NT2/D1 (cell line): Measurements from ENCODE around the gene RAB34.

Experiments used
- DNase-seq: peaks from one replicate; pipeline ENCODE4 v3.0.0-alpha.2; 2011; ENCODE audit warnings: low read depth, low spot score
- H3K27me3 ChIP-seq: 2 replicates; pipeline ENCODE4 v1.6.0; 2011; ENCODE audit warnings: mild to moderate bottlenecking; ENCODE audit not compliant: insufficient read length, insufficient read depth
- H3K36me3 ChIP-seq: 2 replicates; pipeline ENCODE4 v1.6.1; 2011; ENCODE audit warnings: mild to moderate bottlenecking, low read length, mixed read lengths; ENCODE audit not compliant: insufficient read depth, insufficient read length
- H3K4me1 ChIP-seq: 2 replicates; pipeline ENCODE4 v1.5.1; 2011; ENCODE audit not compliant: insufficient read depth, insufficient read length
- H3K4me3 ChIP-seq: 2 replicates; pipeline ENCODE4 v1.5.1; 2011; ENCODE audit warnings: low read depth; ENCODE audit not compliant: insufficient read length
- H3K9ac ChIP-seq: 2 replicates; pipeline ENCODE4 v1.6.0; 2011; ENCODE audit warnings: low read depth; ENCODE audit not compliant: insufficient read length
- H3K9me3 ChIP-seq: 2 replicates; pipeline ENCODE4 v1.5.1; 2011; ENCODE audit warnings: mild to moderate bottlenecking, low read length; ENCODE audit not compliant: insufficient read depth
- SUZ12 ChIP-seq: IDR thresholded peaks from 2 replicates; pipeline ENCODE4 v1.6.1; 2011; ENCODE audit not compliant: insufficient read length, insufficient read depth; ENCODE audit errors: extremely low read depth
- YY1 ChIP-seq: IDR thresholded peaks from 2 replicates; pipeline ENCODE4 v1.6.1; 2011; ENCODE audit not compliant: insufficient read length, insufficient read depth
- ZNF274 ChIP-seq: IDR thresholded peaks from 2 replicates; pipeline ENCODE4 v1.6.1; 2011; ENCODE audit warnings: mild to moderate bottlenecking, low read depth, low read length

The RAB34 gene

DNA sequence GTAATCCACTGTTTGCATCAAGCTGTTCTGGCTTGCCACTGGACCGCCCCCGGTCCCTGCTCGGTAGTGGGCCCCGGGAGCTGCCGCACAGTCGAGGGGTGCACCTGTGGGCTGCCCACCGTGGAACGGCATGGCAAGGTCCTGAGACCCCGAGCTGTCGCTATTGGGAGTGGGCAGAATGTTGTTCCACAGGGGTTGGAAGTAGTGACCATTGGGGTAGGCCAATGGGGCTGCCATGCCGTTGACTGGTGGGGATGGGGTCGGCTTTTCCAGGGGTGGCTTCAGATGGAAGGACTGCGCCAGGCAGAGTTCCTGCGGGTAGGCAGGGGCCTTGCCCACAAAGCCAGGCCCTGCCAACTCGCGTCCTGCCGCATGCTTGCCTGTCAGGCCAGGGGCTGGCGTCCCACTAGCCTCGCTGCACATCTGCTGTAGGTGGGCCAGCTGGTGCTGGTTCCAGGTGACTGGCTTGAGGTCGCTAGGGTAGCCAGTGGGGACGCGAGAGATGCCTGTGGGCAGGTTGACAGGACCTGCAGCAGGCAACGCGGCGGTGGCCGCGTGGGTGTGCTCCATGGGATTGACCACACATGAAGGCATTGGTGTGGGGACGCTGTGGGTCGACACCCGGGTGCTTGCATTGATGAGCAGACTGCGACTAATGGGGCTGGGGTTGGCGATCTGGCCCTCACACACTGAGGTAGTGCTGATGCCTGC, 40.9 kb upstream of the RAB34 start:
- H3K27me3 ChIP-seq = no peaks in the 10 kb centered on the region
- H3K9ac ChIP-seq = no peak overlapping the region
- H3K4me1 ChIP-seq = peaks cover 2% of the 10 kb centered on the region
- no peak for DNase-seq
- H3K9me3 ChIP-seq = no peaks in the 10 kb centered on the region
- TF ChIP-seq ZNF274 (no peak), YY1 (no peak), SUZ12 (no peak)
- H3K36me3 ChIP-seq = peaks cover 43% of the 10 kb centered on the region
- no peak overlapping the region for H3K4me3 ChIP-seq

DNA sequence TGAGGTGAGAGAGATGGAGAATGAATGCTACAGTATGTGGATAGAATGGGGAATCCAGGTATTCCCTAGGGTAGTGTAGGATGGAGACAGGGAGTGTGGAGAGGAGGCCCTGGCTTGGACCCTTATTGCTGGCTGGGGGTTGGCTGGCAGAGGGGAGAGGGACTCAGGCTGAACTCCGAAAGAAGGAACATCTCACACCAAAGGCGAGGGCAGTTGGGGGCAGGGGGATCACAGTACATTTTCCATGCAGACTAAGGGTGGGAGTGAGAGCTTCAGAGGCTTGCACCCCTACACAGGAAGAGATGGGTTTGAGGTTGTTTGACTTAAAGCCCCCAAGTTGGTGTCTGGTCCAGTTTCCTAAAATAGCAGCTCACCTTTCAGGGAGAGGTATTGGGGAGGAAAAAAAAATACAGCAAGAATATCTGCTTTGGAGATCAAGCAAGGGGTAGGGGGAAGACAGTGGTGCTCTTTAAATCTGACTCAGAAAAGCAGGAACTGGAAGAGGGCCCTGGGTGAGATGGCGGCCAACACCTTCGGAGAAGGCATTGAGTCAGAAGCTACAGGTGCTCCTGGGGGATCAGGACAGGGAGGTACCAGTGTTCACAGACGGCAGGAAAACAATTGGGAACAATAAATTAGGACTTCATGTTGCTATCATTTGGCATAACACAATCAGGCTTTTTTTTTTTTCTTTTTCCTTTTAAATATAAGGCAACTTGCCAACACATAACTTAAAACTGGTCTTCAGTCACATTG, 38.6 kb upstream of the RAB34 start:
- no peak for DNase-seq
- H3K4me1 ChIP-seq = peaks cover 2% of the 10 kb centered on the region
- no peak for TF ChIP-seq ZNF274
- TF ChIP-seq YY1 = no peak
- no peak for TF ChIP-seq SUZ12
- H3K4me3 ChIP-seq = no peak overlapping the region
- H3K27me3 ChIP-seq = no peaks in the 10 kb centered on the region
- H3K9me3 ChIP-seq = no peaks in the 10 kb centered on the region
- peaks cover 43% of the 10 kb centered on the region for H3K36me3 ChIP-seq
- no peak overlapping the region for H3K9ac ChIP-seq

DNA sequence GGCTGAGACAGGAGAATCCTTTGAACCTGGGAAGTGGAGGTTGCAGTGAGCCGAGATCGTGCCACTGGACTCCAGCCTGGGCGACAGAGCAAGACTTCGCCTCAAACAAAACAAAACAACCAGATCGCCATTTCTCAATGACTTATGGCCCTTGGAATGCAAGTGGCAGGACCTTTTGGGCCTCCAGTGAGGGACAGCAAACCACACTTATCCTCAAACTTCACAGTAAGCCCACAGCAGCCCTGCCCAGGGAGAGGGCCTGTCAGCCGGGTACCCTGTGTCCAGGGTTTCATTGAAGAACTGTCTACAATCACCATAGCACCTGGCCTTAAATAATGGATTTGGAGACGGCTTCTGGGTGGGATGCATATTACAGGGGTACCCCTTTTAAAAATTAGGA, 37.8 kb upstream of the RAB34 start:
- TF ChIP-seq SUZ12 = no peak
- TF ChIP-seq ZNF274 = no peak
- no peak for TF ChIP-seq YY1
- Histone ChIP-seq H3K27me3 (no peaks in the 10 kb centered on the region), H3K9me3 (no peaks in the 10 kb centered on the region; the same call in 1 of the 2 replicates), H3K36me3 (peaks cover 51% of the 10 kb centered on the region), H3K4me3 (no peak overlapping the region), H3K4me1 (peaks cover 2% of the 10 kb centered on the region), H3K9ac (no peak overlapping the region)
- no peak for DNase-seq

DNA sequence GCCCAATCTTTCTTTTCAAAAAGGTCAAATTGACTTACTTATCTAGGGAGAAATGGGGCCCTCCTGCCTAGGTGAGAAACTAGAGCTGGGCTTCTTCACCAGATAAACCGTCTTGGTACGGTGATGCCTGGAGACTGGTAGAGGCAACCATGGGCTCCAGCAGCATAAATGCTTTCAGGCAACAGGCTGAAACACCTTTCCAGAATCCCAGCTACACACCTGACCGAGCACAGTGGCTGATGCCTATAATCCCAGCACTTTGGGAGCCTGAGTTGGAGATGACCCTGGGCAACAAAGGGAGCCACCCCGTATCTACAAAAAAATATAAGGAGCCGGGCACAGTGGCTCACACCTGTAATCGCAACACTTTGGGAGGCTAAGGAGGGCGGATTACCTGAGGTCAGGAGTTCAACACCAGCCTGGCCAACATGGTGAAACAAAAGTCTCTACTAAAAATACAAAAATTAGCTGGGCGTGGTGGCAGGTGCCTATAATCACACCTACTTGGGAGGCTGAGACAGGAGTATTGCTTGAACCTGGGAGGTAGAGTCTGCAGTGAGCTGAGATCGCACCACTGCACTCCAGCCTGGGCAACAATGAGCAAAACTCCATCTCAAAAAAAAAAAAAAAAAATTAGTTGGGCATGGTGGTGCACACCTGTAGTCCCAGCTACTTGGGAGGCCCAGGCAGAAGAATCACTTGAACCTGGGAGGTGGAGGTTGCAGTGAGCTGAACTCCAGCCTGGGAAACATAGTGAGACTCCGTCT, 34.1 kb upstream of the RAB34 start:
- Histone ChIP-seq H3K36me3 (peaks cover 49% of the 10 kb centered on the region), H3K4me1 (peaks cover 10% of the 10 kb centered on the region), H3K4me3 (no peak overlapping the region), H3K27me3 (no peaks in the 10 kb centered on the region), H3K9me3 (no peaks in the 10 kb centered on the region; the same call in 1 of the 2 replicates), H3K9ac (no peak overlapping the region)
- no peak for TF ChIP-seq YY1
- TF ChIP-seq ZNF274 = no peak
- no peak for TF ChIP-seq SUZ12
- no peak for DNase-seq

DNA sequence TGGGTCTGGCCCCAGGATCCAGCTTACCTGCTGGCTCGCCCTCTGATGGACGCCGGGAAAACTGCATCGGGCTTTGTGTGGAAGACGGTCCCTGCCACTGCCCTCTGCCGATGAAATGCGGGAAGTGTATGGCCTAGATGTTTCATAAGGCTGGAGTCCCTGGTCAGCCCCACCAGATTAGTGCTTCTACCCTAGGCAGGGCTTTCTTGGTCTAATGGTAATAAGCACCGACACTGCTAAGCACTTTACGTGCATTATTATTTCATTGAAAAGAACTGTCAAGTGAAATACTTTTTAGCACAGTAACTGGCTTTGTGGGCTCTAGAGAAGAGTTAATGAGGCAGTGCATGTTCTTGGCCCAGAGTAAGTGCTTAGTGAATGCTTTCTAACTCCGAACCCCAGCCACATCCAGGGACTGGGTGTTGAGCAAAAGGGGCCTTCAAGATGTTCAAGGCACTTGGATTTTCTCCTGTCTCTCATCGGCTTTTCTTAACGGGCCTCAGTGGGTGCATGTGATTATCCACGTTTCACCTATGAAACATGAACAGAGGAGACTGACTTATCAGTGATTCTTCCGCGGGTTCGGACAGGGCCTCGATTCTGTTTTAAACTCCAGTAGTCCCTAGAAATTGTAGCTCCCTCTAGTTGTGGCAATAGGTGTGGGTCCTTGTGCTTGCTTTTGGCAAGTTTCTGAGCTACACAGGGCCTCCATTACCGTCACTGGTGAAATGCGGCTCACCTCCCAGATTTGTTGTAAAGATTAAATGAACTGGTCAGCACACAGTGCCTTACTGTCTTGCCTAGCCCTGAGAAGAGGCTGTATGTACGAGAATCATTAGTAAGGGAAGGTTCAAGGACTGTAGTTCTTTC, 32.7 kb upstream of the RAB34 start:
- Histone ChIP-seq H3K27me3 (no peaks in the 10 kb centered on the region), H3K36me3 (peaks cover 62% of the 10 kb centered on the region), H3K9ac (peak overlapping the region; percentile 34), H3K9me3 (no peaks in the 10 kb centered on the region; the same call in 1 of the 2 replicates), H3K4me3 (no peak overlapping the region), H3K4me1 (peaks cover 17% of the 10 kb centered on the region)
- DNase-seq = peak; percentile 87
- TF ChIP-seq YY1 (no peak), SUZ12 (no peak), ZNF274 (no peak)

DNA sequence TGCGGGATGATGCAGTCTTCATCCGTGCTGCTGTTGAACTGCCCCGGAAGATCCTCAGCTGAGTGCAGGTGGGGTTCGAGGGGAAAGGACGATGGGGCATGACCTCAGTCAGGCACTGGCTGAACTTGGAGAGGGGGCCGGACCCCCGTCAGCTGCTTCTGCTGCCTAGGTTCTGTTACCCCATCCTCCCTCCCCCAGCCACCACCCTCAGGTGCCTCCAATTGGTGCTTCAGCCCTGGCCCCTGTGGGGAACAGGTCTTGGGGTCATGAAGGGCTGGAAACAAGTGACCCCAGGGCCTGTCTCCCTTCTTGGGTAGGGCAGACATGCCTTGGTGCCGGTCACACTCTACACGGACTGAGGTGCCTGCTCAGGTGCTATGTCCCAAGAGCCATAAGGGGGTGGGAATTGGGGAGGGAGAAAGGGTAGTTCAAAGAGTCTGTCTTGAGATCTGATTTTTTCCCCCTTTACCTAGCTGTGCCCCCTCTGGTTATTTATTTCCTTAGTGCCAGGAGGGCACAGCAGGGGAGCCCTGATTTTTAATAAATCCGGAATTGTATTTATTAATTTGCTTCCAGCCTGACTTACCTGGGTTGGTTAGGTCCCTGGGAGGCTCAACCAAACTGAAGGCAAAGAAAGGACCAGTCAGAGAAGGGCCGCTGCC, 32.0 kb upstream of the RAB34 start:
- Histone ChIP-seq H3K4me3 (no peak overlapping the region), H3K4me1 (peaks cover 17% of the 10 kb centered on the region), H3K36me3 (peaks cover 67% of the 10 kb centered on the region), H3K9me3 (no peaks in the 10 kb centered on the region; the same call in 1 of the 2 replicates), H3K27me3 (no peaks in the 10 kb centered on the region), H3K9ac (no peak overlapping the region)
- DNase-seq = no peak
- TF ChIP-seq ZNF274 (no peak), YY1 (no peak), SUZ12 (no peak)
